IMR-90 (cell line): ENCODE data around the gene ATP13A2. TPM values are rescaled to one million over a fixed set of nuclear protein-coding genes. Genes with fewer than 3 reads are reported as not detected.

Experiments used
- ATAC-seq: fragments of 200-7000 bp; cut with Tn5 transposase; 2 replicates; pipeline ENCODE4 v1.9.1; 2020; ENCODE audit warnings: low read depth, mild to moderate bottlenecking, moderate library complexity
- BruUV-seq: library from RNA; stranded (reverse); fragments of 400-500 nt; replicated peaks from 2 replicates; lab custom pipeline; 2021; lab: Mats Ljungman, UMichigan
- CTCF ChIA-PET: fragments of 300-600 bp; formaldehyde crosslinking; extraction: SDS; loops from one replicate; lab custom pipeline; 2021; ENCODE audit warnings: antibody characterized with exemption; lab: Yijun Ruan, JAX
- POLR2A ChIA-PET: fragments of 300-600 bp; sonication (Branson Sonifier 250); formaldehyde crosslinking; loops from one replicate; lab custom pipeline; 2022; ENCODE audit warnings: antibody characterized with exemption; ENCODE audit not compliant: unreplicated experiment; lab: Charles Lee
- DNase-seq: peaks from one replicate; pipeline ENCODE4 v3.0.0; 2013
- H2AFZ ChIP-seq: replicated peaks from 2 replicates; pipeline ENCODE3; 2013; ENCODE audit warnings: low read length, mild to moderate bottlenecking; ENCODE audit not compliant: poor library complexity
- H2AK5ac ChIP-seq: 2 replicates; pipeline ENCODE4 v1.6.1; 2013; ENCODE audit warnings: low read depth, low read length, inconsistent platforms
- H2AK9ac ChIP-seq: replicated peaks from 2 replicates; pipeline ENCODE3; 2013; ENCODE audit warnings: mild to moderate bottlenecking, low read depth, low read length, moderate library complexity; ENCODE audit not compliant: poor library complexity
- H2BK120ac ChIP-seq: 2 replicates; pipeline ENCODE4 v1.6.1; 2013; ENCODE audit warnings: low read depth, low read length, inconsistent platforms
- H2BK15ac ChIP-seq: 3 replicates; pipeline ENCODE4 v1.6.1; 2013; ENCODE audit warnings: low read depth, low read length, inconsistent platforms
- H2BK20ac ChIP-seq: 2 replicates; pipeline ENCODE4 v1.6.1; 2013; ENCODE audit warnings: low read depth, mild to moderate bottlenecking, inconsistent platforms, low read length, moderate library complexity
- H2BK5ac ChIP-seq: 2 replicates; pipeline ENCODE4 v1.6.1; 2013; ENCODE audit warnings: mild to moderate bottlenecking, low read depth, low read length, inconsistent platforms; ENCODE audit not compliant: poor library complexity, severe bottlenecking
- H3K14ac ChIP-seq: replicated peaks from 2 replicates; pipeline ENCODE4 v1.6.1; 2013; ENCODE audit warnings: low read depth, low read length, inconsistent platforms
- H3K18ac ChIP-seq: 2 replicates; pipeline ENCODE4 v1.6.1; 2013; ENCODE audit warnings: low read depth, low read length, control low read depth
- H3K23ac ChIP-seq: 2 replicates; pipeline ENCODE4 v1.6.1; 2013; ENCODE audit warnings: low read depth, low read length, inconsistent platforms
- H3K27ac ChIP-seq: 2 replicates; pipeline ENCODE4 v1.5.1; 2013; ENCODE audit warnings: mild to moderate bottlenecking, control low read depth, low read length; ENCODE audit not compliant: insufficient read depth
- H3K27me3 ChIP-seq: 2 replicates; pipeline ENCODE4 v1.6.1; 2013; ENCODE audit warnings: low read length; ENCODE audit not compliant: control insufficient read depth, insufficient read depth
- H3K36me3 ChIP-seq: 2 replicates; pipeline ENCODE4 v1.6.1; 2013; ENCODE audit warnings: low read length, mixed read lengths; ENCODE audit not compliant: control insufficient read depth, insufficient read depth
- H3K4ac ChIP-seq: 2 replicates; pipeline ENCODE4 v1.6.1; 2013; ENCODE audit warnings: low read depth, low read length, inconsistent platforms
- H3K4me1 ChIP-seq: 2 replicates; pipeline ENCODE4 v1.6.1; 2013; ENCODE audit warnings: low read length, mixed read lengths; ENCODE audit not compliant: control insufficient read depth, insufficient read depth
- H3K4me2 ChIP-seq: 2 replicates; pipeline ENCODE4 v1.6.1; 2013; ENCODE audit warnings: low read depth, mild to moderate bottlenecking, control low read depth, low read length, moderate library complexity
- H3K4me3 ChIP-seq: 2 replicates; pipeline ENCODE4 v1.5.1; 2013; ENCODE audit warnings: low read depth, mild to moderate bottlenecking, control low read depth, low read length, moderate library complexity; ENCODE audit not compliant: insufficient read depth
- H3K56ac ChIP-seq: 2 replicates; pipeline ENCODE4 v1.6.1; 2013; ENCODE audit warnings: low read length, inconsistent platforms; ENCODE audit not compliant: insufficient read depth; ENCODE audit errors: extremely low read depth
- H3K79me1 ChIP-seq, 2 experiments: 2 replicates each; pipeline ENCODE4 v1.6.1; 2013; ENCODE audit warnings: low read length in 2 of 2, inconsistent platforms in 1 of 2, low read depth in 1 of 2
- H3K9ac ChIP-seq: 2 replicates; pipeline ENCODE4 v1.6.1; 2013; ENCODE audit warnings: low read depth, low read length, control low read depth
- H3K9me1 ChIP-seq: 2 replicates; pipeline ENCODE4 v1.6.1; 2013; ENCODE audit warnings: low read length, inconsistent platforms; ENCODE audit not compliant: insufficient read depth
- H3K9me3 ChIP-seq: 2 replicates; pipeline ENCODE4 v1.6.1; 2013; ENCODE audit warnings: low read length; ENCODE audit not compliant: control insufficient read depth, insufficient read depth
- H4K20me1 ChIP-seq: 2 replicates; pipeline ENCODE4 v1.6.1; 2013; ENCODE audit warnings: low read length, inconsistent platforms; ENCODE audit not compliant: insufficient read depth
- H4K5ac ChIP-seq: 2 replicates; pipeline ENCODE4 v1.6.1; 2013; ENCODE audit warnings: mild to moderate bottlenecking, low read depth, low read length, control low read depth
- H4K8ac ChIP-seq, 2 experiments: 2 replicates each; pipeline ENCODE4 v1.6.1; 2013; ENCODE audit warnings: low read depth in 2 of 2, low read length in 2 of 2, control low read depth in 1 of 2, inconsistent platforms in 1 of 2
- H4K91ac ChIP-seq: 2 replicates; pipeline ENCODE4 v1.6.1; 2013; ENCODE audit warnings: low read depth, low read length, inconsistent platforms; ENCODE audit not compliant: insufficient read depth
- BHLHE40 ChIP-seq: fragments of 150-350 bp; IDR thresholded peaks from 2 replicates; pipeline ENCODE4 v1.6.1; 2016; ENCODE audit warnings: mild to moderate bottlenecking, low read depth, low read length
- CEBPB ChIP-seq: IDR thresholded peaks from 2 replicates; pipeline ENCODE4 v1.6.1; 2012; ENCODE audit warnings: low read depth, low read length, improper control_type of control experiment
- CHD1 ChIP-seq: IDR thresholded peaks from 2 replicates; pipeline ENCODE4 v1.6.1; 2012; ENCODE audit warnings: low read depth, low read length, improper control_type of control experiment
- ELK1 ChIP-seq: fragments of 150-350 bp; IDR thresholded peaks from 2 replicates; pipeline ENCODE4 v1.6.1; 2016; ENCODE audit warnings: low read depth, mild to moderate bottlenecking, low read length, moderate library complexity, borderline replicate concordance
- FOS ChIP-seq: fragments of 150-350 bp; IDR thresholded peaks from 2 replicates; pipeline ENCODE4 v1.6.1; 2016; ENCODE audit warnings: low read depth, low read length
- MAFK ChIP-seq: IDR thresholded peaks from 2 replicates; pipeline ENCODE4 v1.6.1; 2012; ENCODE audit warnings: low read depth, low read length, improper control_type of control experiment
- MAZ ChIP-seq: IDR thresholded peaks from 2 replicates; pipeline ENCODE4 v1.6.1; 2012; ENCODE audit warnings: low read depth, mild to moderate bottlenecking, low read length, improper control_type of control experiment, moderate library complexity, borderline replicate concordance
- MXI1 ChIP-seq: IDR thresholded peaks from 2 replicates; pipeline ENCODE4 v1.6.1; 2012; ENCODE audit warnings: low read depth, mild to moderate bottlenecking, low read length, moderate library complexity, borderline replicate concordance
- NFE2L2 ChIP-seq: fragments of 150-350 bp; IDR thresholded peaks from 2 replicates; pipeline ENCODE4 v1.6.1; 2016; ENCODE audit warnings: low read depth, mild to moderate bottlenecking, low read length
- POLR2A ChIP-seq: IDR thresholded peaks from 2 replicates; pipeline ENCODE4 v1.6.1; 2012; ENCODE audit warnings: mild to moderate bottlenecking, low read depth, low read length
- RAD21 ChIP-seq: IDR thresholded peaks from 2 replicates; pipeline ENCODE4 v1.6.1; 2012; ENCODE audit warnings: low read length, improper control_type of control experiment
- RCOR1 ChIP-seq: IDR thresholded peaks from 2 replicates; pipeline ENCODE4 v1.6.1; 2012; ENCODE audit warnings: mild to moderate bottlenecking, low read length, improper control_type of control experiment; ENCODE audit not compliant: insufficient replicate concordance
- RFX5 ChIP-seq: IDR thresholded peaks from 2 replicates; pipeline ENCODE4 v1.8.0; 2012; ENCODE audit warnings: low read depth, mild to moderate bottlenecking, low read length, moderate library complexity
- SMC3 ChIP-seq: fragments of 150-350 bp; IDR thresholded peaks from 2 replicates; pipeline ENCODE4 v1.6.1; 2016; ENCODE audit warnings: low read depth, mild to moderate bottlenecking, antibody characterized with exemption, low read length, moderate library complexity
- WGBS, 2 experiments: methylation state at CpG; one replicate each; pipeline versions ENCODE4 v1.1.5 to v1.1.7; 2013; ENCODE audit warnings: missing lambda C conversion rate in 2 of 2; ENCODE audit not compliant: insufficient read length in 1 of 2; ENCODE audit errors: extremely low coverage in 2 of 2; 5-methylcytosine and 5-hydroxymethylcytosine counted together
- dilution Hi-C: fragments of 300-500 bp; cut with HindIII; formaldehyde crosslinking; loops from one replicate; pipeline ENCODE4 v1.14.3; 2018; ENCODE audit warnings: low sequenced_read_pairs; ENCODE audit not compliant: unreplicated experiment
- in situ Hi-C: fragments of 300-500 bp; cut with MboI; formaldehyde crosslinking; loops from 3 replicates; pipeline ENCODE4 v1.14.3; 2019; ENCODE audit warnings: low sequenced_read_pairs, inconsistent platforms, mixed read lengths
- intact Hi-C: fragments of 100-400 bp; cut with micrococcal nuclease; formaldehyde crosslinking; loops from 2 replicates; pipeline ENCODE4 v1.10.0; 2022
- polyA plus RNA-seq, 3 experiments: library from polyadenylated mRNA; depleted of rRNA; stranded (reverse); fragments of >200 nt; gene quantifications; 2 replicates each; pipeline ENCODE4 v1.2.3, GENCODE V29; 2012; ENCODE audit warnings: low replicate concordance in 1 of 3
- total RNA-seq: library from RNA; depleted of rRNA; stranded (reverse); fragments of >200 nt; gene quantifications from 2 replicates; pipeline ENCODE4 v1.2.3, GENCODE V29; 2012
- TF ChIP-seq, protein P1 (sequence below): fragments of 150-350 bp; IDR thresholded peaks from 2 replicates; pipeline ENCODE4 v1.6.1; 2017; ENCODE audit warnings: mild to moderate bottlenecking, antibody characterized with exemption, low read length, low read depth

Gene ATP13A2
- total and polyA plus RNA-seq, 2 of the 4 experiments (the other 2 are of a cell fraction) = 5.7 to 18.9 TPM

DNA sequence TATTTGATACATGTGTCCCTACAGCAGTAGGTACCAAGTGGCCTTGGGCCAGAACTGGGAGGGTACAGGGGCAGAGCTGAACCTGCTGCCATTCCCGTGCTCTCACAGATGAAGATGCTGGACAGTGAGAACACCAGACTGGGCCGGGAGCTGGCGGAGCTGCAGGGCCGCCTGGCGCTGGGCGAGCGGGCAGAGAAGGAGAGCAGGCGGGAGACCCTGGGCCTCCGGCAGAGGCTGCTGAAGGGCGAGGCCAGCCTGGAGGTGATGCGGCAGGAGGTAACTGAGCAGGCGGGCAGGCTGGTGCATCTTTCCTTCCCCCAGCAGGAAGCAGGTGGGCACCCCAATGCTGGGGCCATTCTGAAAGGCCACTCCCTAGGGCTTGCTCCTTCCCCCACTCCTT, 53.3 kb downstream of the ATP13A2 start (continued):
- TF ChIP-seq ELK1 = no peak
- no peak for TF ChIP-seq SMC3
- TF ChIP-seq CEBPB = no peak
- TF ChIP-seq NFE2L2 = no peak
- TF ChIP-seq POLR2A = no peak
- TF ChIP-seq MAZ = no peak
- TF ChIP-seq MXI1 = no peak

DNA sequence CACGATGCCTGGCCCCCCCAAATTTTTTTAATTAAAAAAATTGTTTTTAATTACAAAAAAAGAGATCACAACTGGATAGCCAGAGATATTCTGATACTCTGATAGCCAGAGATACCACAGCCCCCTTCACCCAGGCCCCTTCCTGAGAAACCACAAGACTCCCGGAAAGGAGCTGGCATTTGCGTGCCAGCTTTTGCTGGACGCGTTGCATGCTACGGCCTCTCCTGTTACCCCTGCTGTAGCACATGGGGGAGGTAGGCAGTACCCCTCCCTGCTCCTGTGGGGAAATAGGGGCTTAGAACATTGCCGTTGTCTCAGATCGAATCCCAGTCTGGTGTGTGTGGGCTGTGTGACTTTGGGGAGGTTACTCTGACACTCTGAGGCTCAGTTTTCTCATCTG, 54.0 kb downstream of the ATP13A2 start:
- BruUV-seq = no TSS peak
- H4K5ac ChIP-seq = no peak overlapping the region
- H3K56ac ChIP-seq = no peak overlapping the region
- ChIA-PET CTCF (no interaction called here), POLR2A (no interaction called here)
- H4K20me1 ChIP-seq = no peaks in the 10 kb centered on the region
- no peak overlapping the region for H3K4ac ChIP-seq
- 0 out of 4 replicates have a peak, but pooled peaks cover 0 to 3% of the 10 kb centered on the region in 2 experiments for H3K79me1 ChIP-seq
- no peak overlapping the region for H2BK5ac ChIP-seq
- H3K9me1 ChIP-seq = peaks cover 2% of the 10 kb centered on the region; the same call in 1 of the 2 replicates
- DNase-seq (no peak), ATAC-seq (no peak)
- no peak overlapping the region for H3K4me2 ChIP-seq
- no peak overlapping the region for H3K18ac ChIP-seq
- H3K36me3 ChIP-seq = peaks cover 7% of the 10 kb centered on the region
- no CpG with 5 or more reads among the region's 8 CpGs for WGBS, 2 experiments
- H3K23ac ChIP-seq = no peak overlapping the region
- intact Hi-C loops = no loop called here
- H2AK9ac ChIP-seq = no peak overlapping the region
- H2BK120ac ChIP-seq = no peak overlapping the region
- no peak overlapping the region for H4K91ac ChIP-seq
- H3K14ac ChIP-seq = no peak overlapping the region
- no peaks in the 10 kb centered on the region for H3K9me3 ChIP-seq
- no peak overlapping the region for H2AK5ac ChIP-seq
- H2BK20ac ChIP-seq = no peak overlapping the region
- dilution Hi-C loops = no loop called here
- H4K8ac ChIP-seq = no peak overlapping the region
- H3K27me3 ChIP-seq = no peaks in the 10 kb centered on the region
- no peak overlapping the region for H3K4me3 ChIP-seq
- in situ Hi-C loops = no loop called here
- H3K4me1 ChIP-seq = peaks cover 1% of the 10 kb centered on the region; the same call in 1 of the 2 replicates
- no peak overlapping the region for H2AFZ ChIP-seq
- no peak overlapping the region for H2BK15ac ChIP-seq
- no peak overlapping the region for H3K27ac ChIP-seq
- no peak overlapping the region for H3K9ac ChIP-seq
- TF ChIP-seq FOS (no peak), RAD21 (no peak), NFE2L2 (no peak), CEBPB (no peak), POLR2A (no peak), RFX5 (no peak), RCOR1 (no peak), CHD1 (no peak), MAFK (no peak), BHLHE40 (no peak), SMC3 (no peak), ELK1 (no peak), MXI1 (no peak)
- TF ChIP-seq, protein P1, sequence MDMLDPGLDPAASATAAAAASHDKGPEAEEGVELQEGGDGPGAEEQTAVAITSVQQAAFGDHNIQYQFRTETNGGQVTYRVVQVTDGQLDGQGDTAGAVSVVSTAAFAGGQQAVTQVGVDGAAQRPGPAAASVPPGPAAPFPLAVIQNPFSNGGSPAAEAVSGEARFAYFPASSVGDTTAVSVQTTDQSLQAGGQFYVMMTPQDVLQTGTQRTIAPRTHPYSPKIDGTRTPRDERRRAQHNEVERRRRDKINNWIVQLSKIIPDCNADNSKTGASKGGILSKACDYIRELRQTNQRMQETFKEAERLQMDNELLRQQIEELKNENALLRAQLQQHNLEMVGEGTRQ = no peak
